CD4-positive, alpha-beta T cell treated with Interleukin-1 beta for 1 hour (primary cell): ENCODE measurements around the gene INSL3.

Source experiments
- DNase-seq, 2 donors: peaks; one replicate each; pipeline ENCODE4 v3.0.0-alpha.2; 2020 to 2022

The INSL3 gene

GRCh38 chr19:17821190-17821589 is at the start of gene INSL3:
Gene INSL3, minus strand, starts transcription at chr19:17821519. Its CDS starts 13 bp downstream, at chr19:17821506.
- DNase-seq: no peak

GRCh38 chr19:17869114-17869608 is 47.8 kb upstream of the INSL3 start:
- DNase-seq: no peak

GRCh38 chr19:17868669-17869068 is 47.4 kb upstream of the INSL3 start:
- DNase-seq: no peak

GRCh38 chr19:17866964-17867486 is 45.7 kb upstream of the INSL3 start:
- DNase-seq: no peak

GRCh38 chr19:17866312-17866963 is 45.1 kb upstream of the INSL3 start:
- DNase-seq: no peak

GRCh38 chr19:17865364-17866311 is 44.3 kb upstream of the INSL3 start:
- no peak for DNase-seq

GRCh38 chr19:17863520-17864182 is 42.3 kb upstream of the INSL3 start:
- no peak for DNase-seq

- DNase-seq: peak in 1 of 2 donors; percentile 43
Measured at GRCh38 chr19:17862711-17863519, 41.6 kb upstream of the INSL3 start.

- no peak for DNase-seq
Measured at GRCh38 chr19:17861542-17862402, 40.5 kb upstream of the INSL3 start.

- DNase-seq: no peak
Measured at GRCh38 chr19:17860993-17861360, 39.7 kb upstream of the INSL3 start.

GRCh38 chr19:17860331-17860992 is 39.1 kb upstream of the INSL3 start:
- DNase-seq: no peak

GRCh38 chr19:17859533-17860330 is 38.4 kb upstream of the INSL3 start, which contains the start of gene RPL18A:
Gene RPL18A, plus strand, starts transcription at chr19:17859910. Its CDS starts 47 bp downstream, at chr19:17859957.
- peak; percentile 100 for DNase-seq

- peak; percentile 85 to 89 for DNase-seq
Measured at GRCh38 chr19:17855280-17856152, 34.2 kb upstream of the INSL3 start.

GRCh38 chr19:17854061-17854460 is 32.7 kb upstream of the INSL3 start:
- DNase-seq: no peak

- DNase-seq: no peak
Measured at GRCh38 chr19:17848595-17849292, 27.4 kb upstream of the INSL3 start.

- DNase-seq: peak; percentile 86 to 88
Measured at GRCh38 chr19:17847538-17848366, 26.4 kb upstream of the INSL3 start, which contains the start of gene JAK3. Gene JAK3, minus strand, starts transcription at chr19:17847982. Its CDS starts 3,565 bp downstream, at chr19:17844417.

GRCh38 chr19:17846146-17846545 is 24.8 kb upstream of the INSL3 start:
- peak; percentile 39 to 70 for DNase-seq
